ENCODE results near the gene DDX49.
"Not testable (repeated sequence)": the region's sequence is repeated elsewhere in the genome, so short reads cannot be mapped to it uniquely, and the experiment has no call there.

Gene DDX49

GRCh38 chr19:18895824-18896341 lies 23.6 kb upstream of the DDX49 start, which contains the start of gene CERS1:
TSS of gene CERS1 (minus strand) at chr19:18896158. CDS start at chr19:18896072, 86 bp downstream.
- DNase-seq (ENCODE audit: low read depth) = no peak

DNA sequence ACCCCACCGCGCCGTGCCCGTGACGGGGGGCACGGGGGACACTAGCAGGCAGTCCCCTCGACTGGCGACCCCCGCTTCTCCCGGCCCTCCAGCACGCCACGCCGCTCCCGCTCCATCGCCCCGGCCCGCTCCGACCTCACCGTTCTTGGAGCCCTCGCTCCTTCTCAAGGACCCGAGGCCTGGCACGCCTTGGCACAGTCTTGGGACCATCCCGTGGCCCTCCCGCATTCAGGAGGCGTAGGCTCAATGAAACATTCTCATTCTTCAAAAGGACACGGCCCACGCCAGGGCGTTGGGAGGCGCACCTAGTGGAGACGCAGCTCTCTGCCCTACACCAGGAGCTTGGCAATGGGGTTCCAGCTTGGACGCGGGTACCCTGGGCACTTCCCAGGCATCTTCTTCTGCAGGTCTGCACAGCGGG lies 23.1 kb upstream of the DDX49 start:
- no peak for DNase-seq (ENCODE audit: low read depth)

DNA sequence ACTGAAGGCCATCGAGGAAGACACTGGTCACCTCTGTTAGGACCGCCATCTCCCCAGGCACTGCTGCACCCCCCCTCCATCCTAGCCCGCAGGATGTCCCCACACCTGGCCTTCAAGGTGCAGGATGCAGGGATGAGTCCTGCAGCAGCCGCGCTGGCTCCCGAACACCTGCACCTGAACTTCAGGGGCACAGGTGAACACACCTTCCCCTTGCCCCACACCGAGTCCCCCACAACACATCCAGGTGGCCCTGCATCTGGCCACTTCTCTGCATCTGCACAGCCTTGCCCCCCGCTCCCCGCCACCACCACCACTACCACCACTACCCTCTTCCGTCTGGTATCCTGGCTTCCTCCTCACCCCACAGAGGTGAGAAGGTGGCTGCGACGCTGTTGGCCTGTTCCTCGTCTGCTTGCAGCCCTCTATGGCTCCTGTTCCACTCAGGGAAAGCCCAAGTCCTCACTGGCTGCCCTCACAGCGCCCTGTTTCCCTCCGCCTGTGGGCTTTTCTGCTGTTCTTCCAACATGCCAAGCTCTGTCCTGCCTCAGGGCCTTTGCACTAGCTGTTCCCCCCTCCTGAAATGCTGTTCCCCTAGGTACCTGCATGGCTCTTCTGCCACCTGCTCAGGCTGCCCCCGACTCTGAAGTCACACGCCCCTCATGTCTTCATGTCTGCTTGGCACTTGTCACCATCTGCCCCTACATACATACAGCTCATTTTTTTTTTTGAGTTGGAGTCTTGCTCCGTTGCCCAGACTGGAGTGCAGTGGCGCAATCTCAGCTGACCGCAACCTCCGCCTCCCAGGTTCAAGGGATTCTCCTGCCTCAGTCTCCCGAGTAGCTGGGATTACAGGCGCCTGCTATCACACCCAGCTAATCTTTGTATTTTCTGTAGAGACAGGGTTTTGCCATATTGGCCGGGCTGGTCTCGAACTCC lies 22.2 kb upstream of the DDX49 start:
- no peak for DNase-seq (ENCODE audit: low read depth)

- no peak for DNase-seq (ENCODE audit: low read depth)
Measured at GRCh38 chr19:18898081-18898606, 21.4 kb upstream of the DDX49 start.

GRCh38 chr19:18898607-18899408 lies 20.7 kb upstream of the DDX49 start:
- DNase-seq (ENCODE audit: low read depth) = no peak

DNA sequence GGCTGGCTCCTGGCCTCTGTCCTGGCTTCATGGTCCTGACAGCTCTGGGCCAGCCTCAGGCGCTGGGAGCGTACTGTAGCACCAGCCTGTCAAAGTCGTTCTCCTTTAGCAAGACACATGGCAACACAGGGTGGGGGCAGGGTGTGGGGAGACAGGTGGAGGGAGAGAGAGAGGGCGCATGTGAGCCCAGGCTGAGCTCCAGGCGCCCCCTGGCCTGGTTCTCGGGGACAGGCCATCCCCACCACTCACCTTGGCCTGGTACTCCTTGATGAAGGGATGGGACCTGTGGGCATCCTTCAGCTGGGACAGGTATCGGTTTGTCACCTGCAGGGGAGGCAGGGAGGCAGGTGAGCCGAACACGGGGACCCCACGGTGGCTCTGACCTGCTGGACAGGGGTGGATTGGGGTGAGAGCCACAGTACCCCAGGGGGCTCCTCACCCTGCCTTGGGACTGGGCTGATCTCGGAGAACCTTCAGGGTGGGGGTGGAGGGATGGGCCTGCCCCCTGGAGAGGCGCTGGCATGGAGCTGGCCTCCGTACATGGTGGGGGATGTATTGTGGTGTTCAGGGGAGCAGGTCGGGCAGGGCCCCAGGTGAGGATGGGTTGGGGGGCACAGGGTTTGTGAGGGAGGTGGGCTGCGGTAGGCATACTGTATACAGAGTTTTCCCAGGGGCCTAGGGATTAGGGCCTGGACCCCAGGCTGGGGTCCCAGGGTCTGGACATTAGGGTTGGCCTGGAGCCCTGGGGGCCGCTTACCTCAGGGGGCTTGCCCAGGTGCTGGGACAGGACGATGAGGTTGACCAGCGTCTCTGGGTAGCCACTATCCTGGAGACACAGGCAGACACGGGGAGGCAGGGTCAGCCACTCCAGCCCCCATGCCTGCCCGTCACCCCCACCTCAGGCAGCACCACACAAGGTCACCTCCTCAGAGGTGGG lies 19.6 kb upstream of the DDX49 start:
- no peak for DNase-seq (ENCODE audit: low read depth)

DNA sequence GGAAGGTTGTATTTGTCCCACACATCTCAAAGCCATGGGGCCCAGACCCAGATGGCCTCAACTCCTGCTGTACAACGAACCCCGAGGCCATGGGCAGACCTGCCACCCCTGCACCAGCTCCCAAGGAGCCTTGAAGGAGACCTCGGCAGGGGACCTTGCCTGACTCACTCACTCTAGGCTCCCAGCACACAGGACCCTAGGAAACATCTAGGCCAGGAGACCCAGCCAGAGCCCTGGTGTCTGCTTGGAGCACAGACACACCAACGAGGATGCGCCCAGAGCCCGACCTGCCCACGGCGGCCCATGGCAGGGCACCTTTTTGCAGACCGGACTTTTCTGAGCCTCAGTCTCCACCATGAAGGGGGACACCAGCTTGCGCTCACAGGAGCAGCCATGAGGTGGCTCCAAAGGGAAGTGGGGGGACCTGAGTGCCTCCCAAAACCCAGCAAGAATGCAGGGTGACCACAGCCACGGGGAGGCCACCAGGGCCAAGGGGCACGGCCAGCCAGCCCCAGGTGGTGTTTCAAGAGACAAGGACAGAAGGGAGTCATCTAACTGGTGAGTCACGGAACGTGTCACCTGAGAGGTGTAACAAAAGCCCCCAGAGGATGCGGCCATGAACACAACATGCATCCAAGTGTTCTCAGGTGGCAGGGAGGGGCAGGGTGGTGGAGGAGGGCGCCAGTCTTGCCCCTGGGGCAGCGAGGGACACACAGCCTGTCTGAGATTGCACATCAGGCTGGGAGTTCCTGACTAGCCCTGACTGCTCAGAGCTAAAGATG lies 18.6 kb upstream of the DDX49 start:
- DNase-seq (ENCODE audit: low read depth) = no peak

DNA sequence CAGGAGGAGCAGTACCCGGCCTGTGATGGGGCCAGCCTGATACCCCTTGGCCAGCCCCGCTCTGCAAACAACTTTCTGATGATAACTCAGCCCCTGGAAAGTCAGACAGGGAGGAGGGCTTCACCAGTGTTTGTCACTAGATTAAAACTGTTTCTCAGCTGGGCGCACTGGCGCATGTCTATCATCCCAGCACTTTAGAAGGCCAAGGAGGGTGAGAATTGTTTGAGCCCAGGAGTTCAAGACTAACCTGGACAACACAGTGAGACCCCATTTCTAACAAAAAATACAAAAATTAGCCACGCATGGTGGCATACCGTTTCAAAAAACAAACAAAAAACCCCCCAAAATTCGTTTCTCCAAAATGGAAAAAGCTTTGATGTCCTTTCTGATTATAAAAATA lies 18.0 kb upstream of the DDX49 start:
- no peak for DNase-seq (ENCODE audit: low read depth)

DNA sequence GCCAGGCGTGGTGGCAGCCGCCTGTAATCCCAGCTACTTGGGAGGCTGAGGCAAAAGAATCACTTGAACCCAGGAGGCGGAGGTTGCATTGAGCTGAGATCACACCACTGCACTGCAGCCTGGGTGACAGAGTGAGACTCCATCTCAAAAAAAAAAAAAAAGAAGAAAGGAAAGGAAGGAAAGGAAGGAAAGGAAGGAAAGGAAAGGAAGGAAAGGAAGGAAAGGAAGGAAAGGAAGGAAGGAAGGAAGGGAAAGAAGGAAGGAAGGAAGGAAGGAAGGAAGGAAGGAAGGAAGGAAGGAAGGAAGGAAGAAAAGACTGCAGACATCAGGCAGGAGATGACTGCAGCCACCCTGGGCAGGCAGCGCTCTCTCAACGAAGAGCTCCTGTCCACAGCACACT lies 17.0 kb upstream of the DDX49 start:
- not testable (repeated sequence) for DNase-seq (ENCODE audit: low read depth)

- DNase-seq (ENCODE audit: low read depth) = no peak
Measured at GRCh38 chr19:18903156-18904037, 16.1 kb upstream of the DDX49 start.

GRCh38 chr19:18904334-18905057 lies 15.0 kb upstream of the DDX49 start:
- no peak for DNase-seq (ENCODE audit: low read depth)

DNA sequence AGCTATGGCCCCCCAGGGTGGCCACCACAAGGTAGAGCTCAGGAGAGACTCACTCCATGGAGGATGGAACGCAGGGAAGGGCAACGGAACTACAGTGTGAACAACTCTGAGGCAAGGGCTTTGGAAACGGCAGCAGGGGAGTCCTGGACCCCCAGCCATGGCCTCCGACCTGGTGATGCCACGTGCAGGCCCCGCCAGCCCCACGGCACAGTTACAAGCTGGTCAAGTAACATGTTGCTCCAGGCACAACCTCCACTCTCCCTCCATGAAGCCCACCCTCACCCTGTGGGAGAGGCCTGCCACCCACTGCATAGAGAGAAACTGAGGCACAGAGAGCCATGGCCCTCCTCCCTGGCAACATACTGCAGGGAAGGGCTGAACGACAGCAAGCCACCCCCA lies 14.5 kb upstream of the DDX49 start:
- no peak for DNase-seq (ENCODE audit: low read depth)

DNA sequence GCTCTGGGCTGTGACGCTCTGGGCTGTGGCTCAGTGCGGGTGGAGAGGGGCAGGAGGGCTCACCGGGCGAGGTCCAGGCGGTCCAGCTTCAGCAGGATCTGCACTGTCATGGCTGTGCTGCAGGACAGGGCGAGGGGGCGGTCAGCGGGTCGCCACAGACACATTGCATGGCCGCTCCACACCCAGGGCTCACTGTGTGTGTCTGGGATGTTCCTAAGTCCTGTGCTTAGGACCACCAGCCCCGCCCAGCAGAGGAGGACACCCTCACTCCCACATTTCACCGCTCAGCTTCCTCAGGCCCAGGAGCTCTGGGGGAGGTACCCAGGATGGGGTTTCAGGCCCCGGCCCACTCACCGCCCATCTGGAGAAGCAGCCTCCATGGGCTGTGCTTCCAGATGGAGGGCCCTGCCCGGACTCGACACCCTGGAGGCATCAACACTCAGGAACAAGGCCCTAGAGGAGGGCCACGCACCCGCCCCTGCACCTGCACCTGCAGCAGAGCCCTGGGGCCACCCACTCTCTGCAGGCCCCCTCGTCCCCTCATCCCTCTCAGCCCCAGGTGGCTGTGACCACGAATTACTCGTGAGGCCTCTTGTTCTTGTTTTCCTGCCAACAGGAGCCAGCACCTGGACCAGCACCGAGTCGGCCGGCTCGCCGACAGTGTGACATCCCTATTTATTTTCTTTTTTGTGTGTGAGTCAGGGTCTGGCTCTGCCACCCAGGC lies 13.8 kb upstream of the DDX49 start:
- no peak for DNase-seq (ENCODE audit: low read depth)

- DNase-seq (ENCODE audit: low read depth) = no peak
Measured at GRCh38 chr19:18906605-18907519, 12.7 kb upstream of the DDX49 start.

GRCh38 chr19:18908917-18909619 lies 10.4 kb upstream of the DDX49 start:
- no peak for DNase-seq (ENCODE audit: low read depth)

DNA sequence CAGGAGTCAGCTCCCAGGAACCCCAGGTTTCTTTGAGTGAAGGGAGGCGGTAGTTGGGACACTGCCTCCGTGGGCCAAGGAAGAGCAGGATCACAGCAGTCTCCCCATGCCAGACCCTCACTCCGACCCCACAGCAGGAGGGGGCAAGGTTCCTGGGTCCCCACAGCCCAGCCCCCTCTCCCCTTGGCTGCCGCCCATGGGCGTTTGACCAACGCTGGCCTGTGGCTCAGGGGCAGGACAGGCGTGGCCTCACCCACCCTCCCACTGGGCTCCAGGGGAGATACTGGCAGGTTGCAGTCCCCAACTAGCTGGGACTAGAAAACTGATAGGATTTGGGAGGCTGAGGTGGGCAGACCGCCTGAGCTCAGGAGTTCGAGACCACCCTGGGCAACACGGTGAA lies 9.5 kb upstream of the DDX49 start:
- DNase-seq (ENCODE audit: low read depth) = no peak

All from CMK (cell line).